Mononuclear cell (primary cell): ENCODE results near the gene YPEL1. TPM values are rescaled to one million over a fixed set of nuclear protein-coding genes. Genes with fewer than 3 reads are reported as not detected.
"Not testable (repeated sequence)": the region's sequence is repeated elsewhere in the genome, so short reads cannot be mapped to it uniquely, and the experiment has no call there.

Experiments used
- H3K27me3 ChIP-seq: 2 replicates; pipeline ENCODE4 v1.6.0; 2011; ENCODE audit warnings: low read length, control low read depth; ENCODE audit not compliant: insufficient read depth
- H3K4me1 ChIP-seq: 2 replicates; pipeline ENCODE4 v1.5.1; 2011; ENCODE audit warnings: mild to moderate bottlenecking, low read length, control low read depth; ENCODE audit not compliant: insufficient read depth
- H3K4me3 ChIP-seq: 2 replicates; pipeline ENCODE4 v1.5.1; 2011; ENCODE audit warnings: mild to moderate bottlenecking, low read length, moderate library complexity
- H3K9me3 ChIP-seq: 2 replicates; pipeline ENCODE4 v1.5.1; 2011; ENCODE audit warnings: low read depth, mild to moderate bottlenecking, control low read depth, low read length
- total RNA-seq: library from RNA; depleted of rRNA; stranded (reverse); fragments of >200 nt; gene quantifications from one replicate; pipeline ENCODE4 v1.2.3, GENCODE V29; 2012

The YPEL1 gene
- total RNA-seq, 1 donor, result 3.8 TPM

- H3K4me3 ChIP-seq, result no peak overlapping the region
- no peaks in the 10 kb centered on the region for H3K9me3 ChIP-seq
- H3K27me3 ChIP-seq, result no peaks in the 10 kb centered on the region
- H3K4me1 ChIP-seq, result no peaks in the 10 kb centered on the region
Measured at GRCh38 chr22:21701384-21701971, 34.1 kb downstream of the YPEL1 start.

- no peaks in the 10 kb centered on the region for H3K4me1 ChIP-seq
- H3K9me3 ChIP-seq, result no peaks in the 10 kb centered on the region
- H3K4me3 ChIP-seq, result no peak overlapping the region
- no peaks in the 10 kb centered on the region for H3K27me3 ChIP-seq
Measured at GRCh38 chr22:21700822-21701221, 34.8 kb downstream of the YPEL1 start.

DNA sequence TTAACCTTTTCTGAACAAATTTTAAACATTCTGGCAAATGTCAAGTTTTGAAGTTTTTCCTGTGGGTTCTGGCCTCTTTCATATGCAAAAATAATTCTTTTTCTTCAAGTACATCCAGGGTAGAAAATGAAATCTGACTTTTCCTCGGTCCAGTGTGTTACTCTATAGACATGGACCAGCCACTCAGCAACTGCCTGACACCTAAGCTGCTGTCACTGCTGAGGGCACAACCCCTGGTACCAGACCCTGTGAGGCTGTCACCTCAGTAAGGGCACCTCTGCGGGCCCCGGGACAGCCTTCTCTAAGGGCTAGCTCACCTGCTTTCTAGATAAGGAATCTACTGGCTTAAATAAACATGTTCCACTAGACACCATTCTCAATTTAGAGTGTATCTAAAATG is 36.0 kb downstream of the YPEL1 start:
- Histone ChIP-seq H3K4me3 (no peak overlapping the region), H3K4me1 (no peaks in the 10 kb centered on the region), H3K27me3 (no peaks in the 10 kb centered on the region), H3K9me3 (no peaks in the 10 kb centered on the region)

- H3K9me3 ChIP-seq, result no peaks in the 10 kb centered on the region
- no peaks in the 10 kb centered on the region for H3K4me1 ChIP-seq
- H3K4me3 ChIP-seq, result no peak overlapping the region
- H3K27me3 ChIP-seq, result no peaks in the 10 kb centered on the region
Measured at GRCh38 chr22:21698430-21699329, 36.9 kb downstream of the YPEL1 start.

- no peaks in the 10 kb centered on the region for H3K27me3 ChIP-seq
- H3K4me1 ChIP-seq, result no peaks in the 10 kb centered on the region
- no peaks in the 10 kb centered on the region for H3K9me3 ChIP-seq
- H3K4me3 ChIP-seq, result no peak overlapping the region
Measured at GRCh38 chr22:21697880-21698279, 37.7 kb downstream of the YPEL1 start.

DNA sequence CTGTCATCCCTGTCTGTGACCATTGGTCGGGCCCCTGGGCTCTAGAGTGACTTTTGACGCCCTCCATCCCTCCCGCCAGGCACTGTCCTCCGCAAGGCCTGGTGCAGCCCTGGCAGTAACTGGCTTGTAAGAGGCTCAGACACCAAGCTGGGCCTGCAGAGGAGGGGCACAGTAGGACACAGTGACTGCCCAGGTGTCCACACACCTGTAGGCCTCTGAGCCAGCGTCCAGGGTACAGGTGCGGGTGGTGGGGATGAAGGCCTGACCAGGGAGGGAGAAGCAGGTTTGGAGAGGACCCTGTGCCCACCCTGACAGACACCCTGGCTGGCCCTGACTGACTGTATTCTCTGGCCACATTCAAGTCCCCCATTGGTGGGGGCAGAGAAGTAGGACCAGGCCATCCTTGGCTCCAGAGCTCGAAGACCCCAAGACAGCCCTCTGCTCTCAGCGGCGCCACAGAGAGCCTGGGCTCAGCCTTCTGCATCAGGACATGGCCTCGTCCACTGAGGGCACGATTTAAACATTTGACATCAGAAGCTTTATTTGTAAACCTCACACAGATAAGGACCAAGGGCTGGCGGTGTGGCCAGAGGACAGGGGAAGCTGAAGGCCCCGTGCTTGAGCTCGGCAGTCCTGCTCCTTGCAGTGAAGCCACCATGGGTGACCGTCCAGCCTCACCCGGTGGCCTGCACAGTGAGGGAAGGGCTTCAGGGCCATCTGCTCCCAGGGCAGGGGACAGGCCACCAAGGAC is 38.4 kb downstream of the YPEL1 start:
- no peak overlapping the region for H3K4me3 ChIP-seq
- no peaks in the 10 kb centered on the region for H3K27me3 ChIP-seq
- H3K4me1 ChIP-seq, result no peaks in the 10 kb centered on the region

DNA sequence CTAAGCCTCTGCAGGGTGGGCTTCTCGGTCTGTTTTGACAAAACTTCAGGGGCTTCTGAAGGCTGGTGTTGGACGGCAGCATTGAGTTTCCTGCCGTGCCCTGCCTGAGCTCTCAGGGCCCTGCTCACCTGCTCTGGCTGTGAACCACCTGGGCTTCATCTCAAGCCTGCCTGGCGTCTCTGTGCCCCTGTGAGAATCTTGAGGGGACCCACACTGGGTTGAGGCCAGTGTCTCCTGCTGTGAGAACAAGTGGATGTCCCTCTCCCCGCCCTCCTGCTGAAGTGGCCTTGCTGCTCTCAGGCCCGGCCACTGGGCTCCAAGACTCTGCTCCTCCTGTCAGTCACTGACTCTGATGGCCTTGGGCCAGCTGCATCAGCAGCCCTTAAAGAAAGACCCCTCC is 39.5 kb downstream of the YPEL1 start:
- H3K4me1 ChIP-seq, result no peaks in the 10 kb centered on the region
- no peaks in the 10 kb centered on the region for H3K9me3 ChIP-seq
- no peaks in the 10 kb centered on the region for H3K27me3 ChIP-seq
- no peak overlapping the region for H3K4me3 ChIP-seq

More for the DNA sequence above, 38.4 kb downstream of the YPEL1 start:
- no peaks in the 10 kb centered on the region for H3K9me3 ChIP-seq

DNA sequence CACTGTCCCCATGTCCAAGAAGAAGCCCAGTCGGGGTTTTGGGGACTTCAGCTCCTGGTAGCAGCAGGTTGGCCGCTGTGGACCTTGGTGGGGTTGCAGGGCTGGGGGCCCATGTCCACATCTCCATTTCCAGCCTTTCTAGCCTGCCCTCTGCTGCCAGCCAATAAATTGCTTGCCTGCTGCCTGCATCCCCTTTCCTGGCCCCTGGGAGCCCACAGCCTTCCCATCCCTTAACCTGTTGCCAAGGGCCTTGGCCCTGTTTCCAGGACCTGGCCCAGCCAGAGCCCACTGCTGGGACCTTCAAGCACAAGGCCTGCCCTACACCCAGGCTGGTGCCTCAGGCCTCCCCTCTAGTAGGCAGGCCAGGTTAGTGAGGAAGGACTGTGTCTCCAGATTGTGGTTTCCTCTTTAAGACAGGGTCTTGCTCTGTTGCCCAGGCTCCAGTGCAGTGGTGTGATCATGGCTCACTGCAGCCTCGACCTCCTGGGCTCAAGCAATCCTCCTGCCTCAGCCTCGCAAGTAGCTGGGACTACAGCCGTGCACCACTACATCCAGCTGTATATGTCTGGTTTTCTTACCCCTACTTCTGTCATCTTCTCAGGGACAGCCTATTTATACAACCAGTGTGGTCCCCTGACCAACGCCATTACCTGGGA is 40.0 kb downstream of the YPEL1 start:
- no peaks in the 10 kb centered on the region for H3K4me1 ChIP-seq
- no peak overlapping the region for H3K4me3 ChIP-seq
- H3K9me3 ChIP-seq, result no peaks in the 10 kb centered on the region
- H3K27me3 ChIP-seq, result no peaks in the 10 kb centered on the region

DNA sequence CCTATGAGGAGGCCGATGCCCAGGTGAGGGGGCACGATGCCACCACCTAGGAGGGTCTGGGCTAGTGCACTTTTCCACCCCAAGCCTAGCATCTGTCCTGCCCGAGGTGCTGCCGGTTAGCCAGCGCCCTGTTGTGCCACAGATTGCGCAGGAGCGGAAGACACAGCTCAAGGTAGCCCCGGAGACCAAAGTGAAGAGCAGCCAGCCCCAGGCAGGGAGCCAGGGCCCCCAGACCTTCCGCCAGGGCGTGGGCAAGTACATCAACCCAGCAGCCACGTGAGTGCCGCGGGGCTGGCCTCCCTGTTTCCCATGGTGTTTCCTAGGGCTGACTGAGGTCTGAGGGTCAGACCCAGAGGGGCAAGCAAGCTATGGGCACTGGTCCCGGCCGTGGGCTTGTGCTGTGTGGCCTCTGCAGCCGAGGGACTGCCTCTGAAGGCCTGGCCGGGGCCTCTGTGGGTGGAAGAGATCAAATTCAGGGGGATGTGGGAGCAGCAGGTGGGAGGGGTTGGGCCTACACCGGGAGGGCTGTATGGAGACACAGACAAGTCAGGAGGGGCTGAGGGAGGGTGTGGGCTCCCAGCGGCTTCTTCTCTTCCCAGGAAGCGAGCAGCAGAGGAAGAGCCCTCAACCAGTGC is 40.7 kb downstream of the YPEL1 start:
- Histone ChIP-seq H3K27me3 (no peaks in the 10 kb centered on the region), H3K4me3 (no peak overlapping the region), H3K9me3 (no peaks in the 10 kb centered on the region), H3K4me1 (no peaks in the 10 kb centered on the region)

DNA sequence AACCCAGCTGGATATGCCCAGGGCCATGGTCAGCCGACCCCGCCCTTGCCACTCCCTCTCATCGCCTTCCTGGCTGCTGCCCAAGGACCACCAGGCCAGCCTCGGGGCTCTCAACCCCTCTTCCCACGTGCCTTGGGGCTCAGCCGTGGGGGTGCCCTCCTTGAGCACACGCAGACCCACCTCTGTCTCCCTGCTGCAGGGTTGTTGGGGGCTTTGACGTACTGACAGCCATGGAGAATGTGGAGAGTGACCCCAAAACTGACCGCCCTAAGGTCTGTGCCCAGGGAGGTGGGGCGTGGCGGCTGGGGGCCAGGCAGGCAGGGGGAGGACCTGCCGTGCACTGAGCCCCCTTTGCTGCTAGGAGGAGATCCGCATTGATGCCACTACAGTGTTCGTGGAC is 41.2 kb downstream of the YPEL1 start:
- H3K27me3 ChIP-seq, result no peaks in the 10 kb centered on the region
- no peaks in the 10 kb centered on the region for H3K9me3 ChIP-seq
- no peak overlapping the region for H3K4me3 ChIP-seq
- no peaks in the 10 kb centered on the region for H3K4me1 ChIP-seq

GRCh38 chr22:21693999-21694341 is 41.6 kb downstream of the YPEL1 start:
- Histone ChIP-seq H3K4me1 (no peaks in the 10 kb centered on the region), H3K4me3 (no peak overlapping the region), H3K9me3 (no peaks in the 10 kb centered on the region), H3K27me3 (no peaks in the 10 kb centered on the region)

- Histone ChIP-seq H3K27me3 (no peaks in the 10 kb centered on the region), H3K4me1 (no peaks in the 10 kb centered on the region), H3K9me3 (no peaks in the 10 kb centered on the region), H3K4me3 (no peak overlapping the region)
Measured at GRCh38 chr22:21693333-21693998, 42.1 kb downstream of the YPEL1 start.

DNA sequence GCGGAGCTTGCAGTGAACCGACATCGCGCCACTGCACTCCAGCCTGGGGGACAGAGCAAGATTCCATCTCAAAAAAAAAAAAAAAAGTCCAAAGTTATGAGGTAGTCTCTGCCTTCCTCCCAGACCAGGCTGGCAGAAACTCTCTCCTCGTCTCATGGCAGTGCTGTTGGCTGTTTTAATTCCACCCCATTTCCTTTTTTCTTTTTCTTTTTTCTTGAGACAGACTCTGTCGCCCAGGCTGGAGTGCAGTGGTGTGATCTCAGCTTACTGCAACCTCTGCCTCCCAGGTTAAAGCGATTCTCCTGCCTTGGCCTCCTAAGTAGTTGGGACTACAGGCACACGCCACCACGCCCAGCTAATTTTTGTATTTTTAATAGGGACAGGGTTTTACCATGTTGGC is 42.7 kb downstream of the YPEL1 start:
- not testable (repeated sequence) for H3K4me1 ChIP-seq, H3K27me3 ChIP-seq, H3K9me3 ChIP-seq, H3K4me3 ChIP-seq

DNA sequence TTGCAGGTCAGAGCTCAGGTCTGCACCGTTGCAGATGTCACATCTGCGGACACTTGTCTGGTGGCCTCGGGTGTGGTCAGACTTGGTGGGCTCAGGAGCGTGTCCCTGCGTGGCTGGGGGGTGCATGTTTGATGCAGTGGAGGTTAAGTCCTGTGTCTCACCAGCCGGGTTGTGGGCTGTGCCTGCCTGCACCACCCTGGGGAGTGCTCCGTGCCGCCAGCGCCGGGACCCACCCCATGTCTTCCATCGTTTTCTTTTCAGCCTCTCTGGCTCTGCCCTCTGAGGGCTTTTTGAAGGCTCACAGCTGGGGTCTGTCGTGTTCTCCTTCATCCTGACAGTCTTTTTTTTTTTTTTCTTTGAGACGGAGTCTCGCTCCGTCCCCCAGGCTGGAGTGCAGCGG is 43.8 kb downstream of the YPEL1 start:
- Histone ChIP-seq H3K27me3 (no peaks in the 10 kb centered on the region), H3K9me3 (no peaks in the 10 kb centered on the region), H3K4me3 (no peak overlapping the region), H3K4me1 (no peaks in the 10 kb centered on the region)
